MM.1S (cell line): ENCODE results near the gene GTF2IRD1.
"Not testable (repeated sequence)": the region's sequence is repeated elsewhere in the genome, so short reads cannot be mapped to it uniquely, and the experiment has no call there.

Experiments used
- DNase-seq: peaks from one replicate; pipeline ENCODE4 v3.0.0-alpha.2; 2015
- H2AFZ ChIP-seq: fragments of 300-600 bp; sonication (generic); 2 replicates; pipeline ENCODE4 v1.6.0; 2016; ENCODE audit warnings: antibody characterized with exemption, low read length
- H3F3A ChIP-seq: fragments of 300-600 bp; sonication (generic); 2 replicates; pipeline ENCODE4 v1.6.1; 2016; ENCODE audit warnings: mild to moderate bottlenecking, antibody characterized with exemption, low read length, moderate library complexity, mixed read lengths; ENCODE audit not compliant: insufficient read depth
- H3K27ac ChIP-seq: fragments of 300-600 bp; sonication (generic); 2 replicates; pipeline ENCODE4 v1.5.1; 2016; ENCODE audit warnings: mild to moderate bottlenecking, low read length
- H3K27me3 ChIP-seq: fragments of 300-600 bp; sonication (generic); replicated peaks from 2 replicates; pipeline ENCODE4 v1.6.0; 2016; ENCODE audit warnings: low read length; ENCODE audit not compliant: insufficient read depth
- H3K36me3 ChIP-seq: fragments of 300-600 bp; sonication (generic); replicated peaks from 2 replicates; pipeline ENCODE4 v1.6.1; 2016; ENCODE audit warnings: mild to moderate bottlenecking, low read length, mixed read lengths; ENCODE audit not compliant: insufficient read depth
- H3K4me1 ChIP-seq: fragments of 300-600 bp; sonication (generic); 2 replicates; pipeline ENCODE4 v1.6.1; 2016; ENCODE audit warnings: low read length, mixed read lengths
- H3K4me2 ChIP-seq: fragments of 300-600 bp; sonication (generic); 2 replicates; pipeline ENCODE4 v1.6.0; 2016; ENCODE audit warnings: low read depth, low read length
- H3K4me3 ChIP-seq: fragments of 300-600 bp; sonication (generic); 2 replicates; pipeline ENCODE4 v1.5.1; 2016; ENCODE audit warnings: low read length, mixed read lengths
- H3K79me2 ChIP-seq: fragments of 300-600 bp; sonication (generic); 2 replicates; pipeline ENCODE4 v1.6.1; 2016; ENCODE audit warnings: mixed run types, low read length, mixed read lengths
- H3K9ac ChIP-seq: fragments of 300-600 bp; sonication (generic); 2 replicates; pipeline ENCODE4 v1.6.1; 2016; ENCODE audit warnings: low read length, mixed read lengths
- H3K9me2 ChIP-seq: fragments of 300-600 bp; sonication (generic); replicated peaks from 2 replicates; pipeline ENCODE4 v1.6.1; 2016; ENCODE audit warnings: mild to moderate bottlenecking, low read length, mixed read lengths; ENCODE audit not compliant: insufficient read depth
- H3K9me3 ChIP-seq: fragments of 300-600 bp; sonication (generic); replicated peaks from 2 replicates; pipeline ENCODE4 v1.6.1; 2016; ENCODE audit warnings: mild to moderate bottlenecking, low read length, mixed read lengths; ENCODE audit not compliant: insufficient read depth
- H4K20me1 ChIP-seq: fragments of 300-600 bp; sonication (generic); 2 replicates; pipeline ENCODE4 v1.6.1; 2016; ENCODE audit warnings: mild to moderate bottlenecking, low read length, moderate library complexity, mixed read lengths; ENCODE audit not compliant: insufficient read depth
- CTCF ChIP-seq: fragments of 300-600 bp; sonication (generic); IDR thresholded peaks from 2 replicates; pipeline ENCODE4 v1.5.1; 2016; ENCODE audit warnings: antibody characterized with exemption, low read length, mixed read lengths
- EZH2 ChIP-seq: fragments of 300-600 bp; sonication (generic); optimal IDR thresholded peaks from 2 replicates; pipeline ENCODE3; 2017; ENCODE audit warnings: low read depth, mild to moderate bottlenecking, antibody characterized with exemption, low read length, mixed read lengths
- EZH2phosphoT487 ChIP-seq: fragments of 300-600 bp; sonication (generic); IDR thresholded peaks from 2 replicates; pipeline ENCODE4 v1.6.1; 2018; ENCODE audit warnings: antibody characterized with exemption, low read length

The GTF2IRD1 gene

GRCh38 chr7:74535951-74536356, 82.2 kb downstream of the GTF2IRD1 start:
- H3K9ac ChIP-seq = no peak overlapping the region
- H3K4me2 ChIP-seq = no peak overlapping the region
- no peak overlapping the region for H3K27ac ChIP-seq

GRCh38 chr7:74541937-74542336, 88.2 kb downstream of the GTF2IRD1 start:
- H3K27ac ChIP-seq, H3K9me2 ChIP-seq: not testable (repeated sequence)

More at GRCh38 chr7:74535951-74536356, 82.2 kb downstream of the GTF2IRD1 start:
- DNase-seq = no peak
- no peaks in the 10 kb centered on the region for H3K4me1 ChIP-seq
- TF ChIP-seq CTCF (no peak), EZH2phosphoT487 (no peak), EZH2 (no peak)
- no peaks in the 10 kb centered on the region for H3F3A ChIP-seq
- H3K27me3 ChIP-seq = no peaks in the 10 kb centered on the region
- no peaks in the 10 kb centered on the region for H4K20me1 ChIP-seq
- H3K9me3 ChIP-seq = no peaks in the 10 kb centered on the region
- no peaks in the 10 kb centered on the region for H3K9me2 ChIP-seq
- H2AFZ ChIP-seq = no peak overlapping the region
- H3K79me2 ChIP-seq = no peaks in the 10 kb centered on the region
- no peaks in the 10 kb centered on the region for H3K36me3 ChIP-seq
- no peak overlapping the region for H3K4me3 ChIP-seq

GRCh38 chr7:74542558-74543117, 88.9 kb downstream of the GTF2IRD1 start:
- no peak overlapping the region for H3K9ac ChIP-seq

More at GRCh38 chr7:74541937-74542336, 88.2 kb downstream of the GTF2IRD1 start:
- H3K9me3 ChIP-seq, H3K4me3 ChIP-seq, H3K4me1 ChIP-seq, H3K79me2 ChIP-seq, H3K36me3 ChIP-seq, H4K20me1 ChIP-seq, H3K4me2 ChIP-seq, H3K9ac ChIP-seq, H2AFZ ChIP-seq, H3F3A ChIP-seq, H3K27me3 ChIP-seq, DNase-seq: not testable (repeated sequence)

GRCh38 chr7:74544706-74545469, 91.2 kb downstream of the GTF2IRD1 start:
- no peak overlapping the region for H2AFZ ChIP-seq
- TF ChIP-seq CTCF = peak; percentile 66
- TF ChIP-seq EZH2 = no peak
- no peak for TF ChIP-seq EZH2phosphoT487
- H3K4me2 ChIP-seq = no peak overlapping the region
- H3K27ac ChIP-seq = no peak overlapping the region
- no peaks in the 10 kb centered on the region for H3K9me3 ChIP-seq
- no peak overlapping the region for H3K9ac ChIP-seq
- no peaks in the 10 kb centered on the region for H3K79me2 ChIP-seq
- no peaks in the 10 kb centered on the region for H3K9me2 ChIP-seq
- H3K4me1 ChIP-seq = no peaks in the 10 kb centered on the region
- no peaks in the 10 kb centered on the region for H4K20me1 ChIP-seq
- no peaks in the 10 kb centered on the region for H3F3A ChIP-seq
- peak; percentile 57 for DNase-seq
- H3K36me3 ChIP-seq = no peaks in the 10 kb centered on the region
- no peaks in the 10 kb centered on the region for H3K27me3 ChIP-seq
- H3K4me3 ChIP-seq = no peak overlapping the region

More at GRCh38 chr7:74542558-74543117, 88.9 kb downstream of the GTF2IRD1 start:
- Histone ChIP-seq H3K27ac (no peak overlapping the region), H3K4me2 (no peak overlapping the region), H3K79me2 (no peaks in the 10 kb centered on the region), H4K20me1 (no peaks in the 10 kb centered on the region), H3K9me3 (no peaks in the 10 kb centered on the region), H2AFZ (no peak overlapping the region), H3K4me1 (no peaks in the 10 kb centered on the region), H3K27me3 (no peaks in the 10 kb centered on the region), H3K36me3 (no peaks in the 10 kb centered on the region), H3F3A (no peaks in the 10 kb centered on the region), H3K9me2 (no peaks in the 10 kb centered on the region), H3K4me3 (no peak overlapping the region)
- no peak for TF ChIP-seq EZH2
- DNase-seq = no peak
